Fibroblast of lung (primary cell): ENCODE measurements around the gene EPHB1. TPM values are rescaled to one million over a fixed set of nuclear protein-coding genes. Genes with fewer than 3 reads are reported as not detected.

Experiments
- DNase-seq, 2 donors: peaks; one replicate each; pipeline versions ENCODE4 v3.0.0 to v3.0.0-alpha.2; 2010; ENCODE audit warnings: low read depth in 2 of 2
- H2AFZ ChIP-seq: 2 replicates; pipeline ENCODE4 v1.5.1; 2012; ENCODE audit warnings: low read length, control low read depth, inconsistent platforms
- H3K27ac ChIP-seq: 2 replicates; pipeline ENCODE4 v1.5.1; 2011; ENCODE audit warnings: low read length, control low read depth; ENCODE audit not compliant: insufficient read depth
- H3K27me3 ChIP-seq: 2 replicates; pipeline ENCODE4 v1.5.1; 2011; ENCODE audit warnings: mild to moderate bottlenecking, low read length; ENCODE audit not compliant: control insufficient read depth, insufficient read depth
- H3K36me3 ChIP-seq: 2 replicates; pipeline ENCODE4 v1.5.1; 2011; ENCODE audit warnings: low read length; ENCODE audit not compliant: control insufficient read depth, insufficient read depth
- H3K4me1 ChIP-seq: 2 replicates; pipeline ENCODE4 v1.5.1; 2011; ENCODE audit warnings: low read length; ENCODE audit not compliant: control insufficient read depth, insufficient read depth; ENCODE audit errors: extremely low read depth
- H3K4me2 ChIP-seq: 2 replicates; pipeline ENCODE4 v1.5.1; 2011; ENCODE audit warnings: low read length, control low read depth; ENCODE audit not compliant: insufficient read depth; ENCODE audit errors: extremely low read depth
- H3K4me3 ChIP-seq, 4 experiments: fragments of 200-600 bp in 1 of 4; sonication (generic) in 1 of 4; replicated peaks in 1 of 4; 2 replicates each; pipeline ENCODE4 v1.5.1; 2011 to 2016; ENCODE audit warnings: low read length in 4 of 4, low read depth in 3 of 4, mild to moderate bottlenecking in 3 of 4, control low read depth in 2 of 4, inconsistent platforms in 1 of 4, mixed read lengths in 1 of 4; ENCODE audit not compliant: insufficient read depth in 1 of 4; ENCODE audit errors: control extremely low read depth in 1 of 4
- H3K79me2 ChIP-seq: 2 replicates; pipeline ENCODE4 v1.5.1; 2012; ENCODE audit warnings: mild to moderate bottlenecking, low read length, inconsistent platforms; ENCODE audit not compliant: control insufficient read depth, insufficient read depth
- H3K9ac ChIP-seq: 2 replicates; pipeline ENCODE4 v1.5.1; 2011; ENCODE audit warnings: mild to moderate bottlenecking, low read length, control low read depth; ENCODE audit not compliant: insufficient read depth
- H3K9me3 ChIP-seq: 2 replicates; pipeline ENCODE4 v1.5.1; 2012; ENCODE audit warnings: low read depth, low read length; ENCODE audit not compliant: control insufficient read depth, insufficient read depth
- H4K20me1 ChIP-seq: 2 replicates; pipeline ENCODE4 v1.5.1; 2011; ENCODE audit warnings: low read length; ENCODE audit not compliant: control insufficient read depth, insufficient read depth; ENCODE audit errors: extremely low read depth
- EZH2 ChIP-seq: IDR thresholded peaks from 2 replicates; pipeline ENCODE4 v1.5.1; 2012; ENCODE audit warnings: low read length, control low read depth, mild to moderate bottlenecking; ENCODE audit errors: missing control alignments
- polyA plus RNA-seq, 2 donors: library from polyadenylated mRNA; depleted of rRNA in 1 of 2; stranded (reverse) in 1 of 2; unstranded in 1 of 2; fragments of >200 nt; gene quantifications; 2 replicates each; pipeline ENCODE4 v1.2.1, GENCODE V29; 2011 to 2012; ENCODE audit warnings: missing spikeins in 1 of 2
- total RNA-seq: library from RNA; depleted of rRNA; stranded (reverse); fragments of >200 nt; gene quantifications from 2 replicates; pipeline ENCODE4 v1.2.1, GENCODE V29; 2014
- TF ChIP-seq, protein P1 (sequence below), 2 donors: IDR thresholded peaks in 1 of 2; conservative IDR thresholded peaks in 1 of 2; 1 replicate in 1 of 2; 2 replicates in 1 of 2; pipeline ENCODE4 v1.5.1; 2011 to 2012; ENCODE audit warnings: low read length in 2 of 2, control low read depth in 1 of 2, inconsistent platforms in 1 of 2, low read depth in 1 of 2, mild to moderate bottlenecking in 1 of 2

Gene EPHB1
- total and polyA plus RNA-seq, 2 donors (not counting 1 experiment from before 2014, with no cell fraction given): 0.14 to 0.50 TPM

- Histone ChIP-seq H3K27ac (no peak overlapping the region), H3K79me2 (no peaks in the 10 kb centered on the region), H3K9me3 (no peaks in the 10 kb centered on the region), H4K20me1 (no peaks in the 10 kb centered on the region), H3K4me3 (no peak overlapping the region), H3K4me2 (no peak overlapping the region), H3K9ac (no peak overlapping the region), H3K36me3 (no peaks in the 10 kb centered on the region), H2AFZ (no peak overlapping the region), H3K27me3 (no peaks in the 10 kb centered on the region), H3K4me1 (no peaks in the 10 kb centered on the region)
- TF ChIP-seq, protein P1, sequence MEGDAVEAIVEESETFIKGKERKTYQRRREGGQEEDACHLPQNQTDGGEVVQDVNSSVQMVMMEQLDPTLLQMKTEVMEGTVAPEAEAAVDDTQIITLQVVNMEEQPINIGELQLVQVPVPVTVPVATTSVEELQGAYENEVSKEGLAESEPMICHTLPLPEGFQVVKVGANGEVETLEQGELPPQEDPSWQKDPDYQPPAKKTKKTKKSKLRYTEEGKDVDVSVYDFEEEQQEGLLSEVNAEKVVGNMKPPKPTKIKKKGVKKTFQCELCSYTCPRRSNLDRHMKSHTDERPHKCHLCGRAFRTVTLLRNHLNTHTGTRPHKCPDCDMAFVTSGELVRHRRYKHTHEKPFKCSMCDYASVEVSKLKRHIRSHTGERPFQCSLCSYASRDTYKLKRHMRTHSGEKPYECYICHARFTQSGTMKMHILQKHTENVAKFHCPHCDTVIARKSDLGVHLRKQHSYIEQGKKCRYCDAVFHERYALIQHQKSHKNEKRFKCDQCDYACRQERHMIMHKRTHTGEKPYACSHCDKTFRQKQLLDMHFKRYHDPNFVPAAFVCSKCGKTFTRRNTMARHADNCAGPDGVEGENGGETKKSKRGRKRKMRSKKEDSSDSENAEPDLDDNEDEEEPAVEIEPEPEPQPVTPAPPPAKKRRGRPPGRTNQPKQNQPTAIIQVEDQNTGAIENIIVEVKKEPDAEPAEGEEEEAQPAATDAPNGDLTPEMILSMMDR (conservative IDR thresholded peaks at IDR 0.05 in 1 of 2, IDR thresholded peaks at IDR 0.05 in 1 of 2; ENCODE audit: low read depth in 1 of 2, low read length in 2 of 2): no peak
- no peak for TF ChIP-seq EZH2
- no peak for DNase-seq
Measured at GRCh38 chr3:135137296-135137695, 342.2 kb downstream of the EPHB1 start.

DNA sequence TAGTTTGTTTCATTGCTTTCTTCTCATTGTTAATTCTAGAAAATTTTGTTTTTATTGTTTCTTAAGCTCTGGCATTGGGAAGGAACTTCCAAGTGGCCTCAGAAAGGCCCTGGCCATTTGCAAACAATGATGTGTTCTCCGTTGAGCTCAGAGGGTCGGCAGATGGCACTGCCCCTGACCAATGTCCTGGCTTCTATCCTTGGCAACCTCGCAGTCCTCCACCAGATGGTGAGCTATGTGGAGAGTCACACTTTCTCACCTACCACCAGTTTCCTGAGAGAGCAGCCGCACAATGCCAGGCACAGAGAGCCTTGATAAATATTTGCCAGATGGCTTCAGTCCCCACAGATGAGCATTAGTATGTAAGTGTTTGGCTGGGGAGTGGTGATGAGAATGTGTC lies 343.7 kb downstream of the EPHB1 start:
- no peak for DNase-seq
- no peak for TF ChIP-seq EZH2
- TF ChIP-seq, protein P1 (conservative IDR thresholded peaks at IDR 0.05 in 1 of 2, IDR thresholded peaks at IDR 0.05 in 1 of 2; ENCODE audit: low read depth in 1 of 2, low read length in 2 of 2): no peak
- Histone ChIP-seq H3K27me3 (no peaks in the 10 kb centered on the region), H3K4me3 (no peak overlapping the region), H3K27ac (no peak overlapping the region), H2AFZ (no peak overlapping the region), H3K9ac (no peak overlapping the region), H3K36me3 (no peaks in the 10 kb centered on the region), H3K9me3 (no peaks in the 10 kb centered on the region), H3K4me2 (no peak overlapping the region), H4K20me1 (no peaks in the 10 kb centered on the region), H3K4me1 (no peaks in the 10 kb centered on the region), H3K79me2 (no peaks in the 10 kb centered on the region)

DNA sequence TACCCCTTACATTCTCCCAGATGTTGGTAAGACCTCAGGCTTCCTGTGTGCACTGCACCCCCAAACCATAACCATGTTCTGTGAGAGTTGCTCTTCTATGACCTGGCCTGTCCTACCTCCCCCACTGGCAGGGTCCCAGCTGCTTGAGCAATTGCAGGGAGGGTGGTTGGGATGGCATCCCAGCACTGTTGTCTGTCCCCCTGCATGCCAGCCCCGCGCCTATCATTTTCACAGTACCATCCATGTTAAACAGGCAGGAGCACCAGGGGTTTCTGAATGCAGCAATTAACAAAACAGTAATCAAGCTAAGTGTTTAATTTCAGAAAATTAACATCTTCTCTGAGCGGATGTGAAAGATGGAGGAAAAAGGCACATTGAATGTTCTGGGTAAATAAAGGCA lies 345.5 kb downstream of the EPHB1 start:
- DNase-seq: no peak
- TF ChIP-seq, protein P1 (conservative IDR thresholded peaks at IDR 0.05 in 1 of 2, IDR thresholded peaks at IDR 0.05 in 1 of 2; ENCODE audit: low read depth in 1 of 2, low read length in 2 of 2): no peak
- TF ChIP-seq EZH2: no peak
- H2AFZ ChIP-seq: no peak overlapping the region

More for the DNA sequence above, 345.5 kb downstream of the EPHB1 start:
- H3K27me3 ChIP-seq: no peaks in the 10 kb centered on the region
- no peaks in the 10 kb centered on the region for H4K20me1 ChIP-seq
- no peaks in the 10 kb centered on the region for H3K4me1 ChIP-seq
- H3K79me2 ChIP-seq: no peaks in the 10 kb centered on the region
- H3K36me3 ChIP-seq: no peaks in the 10 kb centered on the region
- no peak overlapping the region for H3K4me3 ChIP-seq
- H3K9ac ChIP-seq: no peak overlapping the region
- no peaks in the 10 kb centered on the region for H3K9me3 ChIP-seq
- no peak overlapping the region for H3K27ac ChIP-seq
- no peak overlapping the region for H3K4me2 ChIP-seq
